MM.1S (cell line): ENCODE measurements around the gene RDH12.

Source experiments
- EZH2 ChIP-seq: fragments of 300-600 bp; sonication (generic); optimal IDR thresholded peaks from 2 replicates; pipeline ENCODE3; 2017; ENCODE audit warnings: low read depth, mild to moderate bottlenecking, antibody characterized with exemption, low read length, mixed read lengths
- TF ChIP-seq, protein P1 (sequence below): fragments of 300-600 bp; sonication (generic); IDR thresholded peaks from 2 replicates; pipeline ENCODE4 v1.5.1; 2016; ENCODE audit warnings: antibody characterized with exemption, low read length, mixed read lengths

DNA sequence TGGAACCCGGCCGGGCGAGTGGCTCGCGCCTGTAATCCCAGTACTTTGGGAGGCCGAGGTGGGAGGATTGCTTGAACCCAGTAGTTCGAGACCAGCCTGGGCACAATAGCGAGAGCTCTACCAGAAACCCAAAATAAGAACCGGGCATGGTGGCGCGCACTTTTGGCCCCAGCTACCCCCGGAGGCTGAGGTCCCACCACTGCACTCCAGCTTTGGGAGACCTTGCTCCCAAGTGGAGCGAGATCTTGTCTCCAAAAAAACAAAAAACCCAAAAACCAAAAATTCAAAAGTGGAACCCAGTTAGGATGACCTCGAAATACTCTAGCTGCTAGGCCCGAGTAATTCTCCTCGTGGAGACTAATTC is 26.5 kb upstream of the RDH12 start:
- TF ChIP-seq, protein P1, sequence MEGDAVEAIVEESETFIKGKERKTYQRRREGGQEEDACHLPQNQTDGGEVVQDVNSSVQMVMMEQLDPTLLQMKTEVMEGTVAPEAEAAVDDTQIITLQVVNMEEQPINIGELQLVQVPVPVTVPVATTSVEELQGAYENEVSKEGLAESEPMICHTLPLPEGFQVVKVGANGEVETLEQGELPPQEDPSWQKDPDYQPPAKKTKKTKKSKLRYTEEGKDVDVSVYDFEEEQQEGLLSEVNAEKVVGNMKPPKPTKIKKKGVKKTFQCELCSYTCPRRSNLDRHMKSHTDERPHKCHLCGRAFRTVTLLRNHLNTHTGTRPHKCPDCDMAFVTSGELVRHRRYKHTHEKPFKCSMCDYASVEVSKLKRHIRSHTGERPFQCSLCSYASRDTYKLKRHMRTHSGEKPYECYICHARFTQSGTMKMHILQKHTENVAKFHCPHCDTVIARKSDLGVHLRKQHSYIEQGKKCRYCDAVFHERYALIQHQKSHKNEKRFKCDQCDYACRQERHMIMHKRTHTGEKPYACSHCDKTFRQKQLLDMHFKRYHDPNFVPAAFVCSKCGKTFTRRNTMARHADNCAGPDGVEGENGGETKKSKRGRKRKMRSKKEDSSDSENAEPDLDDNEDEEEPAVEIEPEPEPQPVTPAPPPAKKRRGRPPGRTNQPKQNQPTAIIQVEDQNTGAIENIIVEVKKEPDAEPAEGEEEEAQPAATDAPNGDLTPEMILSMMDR = no peak
- no peak for TF ChIP-seq EZH2
